HEK293 (cell line): ENCODE data around the gene RASA3.

ENCODE experiments used
- CTCF ChIA-PET: fragments of 350-600 bp; formaldehyde crosslinking; extraction: SDS; loops from one replicate; lab custom pipeline; 2021; ENCODE audit warnings: antibody characterized with exemption; lab: Yijun Ruan, JAX
- POLR2A ChIA-PET: fragments of 300-600 bp; formaldehyde crosslinking; extraction: SDS; loops from one replicate; lab custom pipeline; 2020; ENCODE audit warnings: antibody characterized with exemption, inconsistent platforms; lab: Yijun Ruan, JAX
- H3K27ac ChIP-seq: fragments of 200-500 bp; sonication (Bioruptor generic); 2 replicates; pipeline ENCODE4 v1.5.1; 2014; ENCODE audit warnings: low read depth, low read length, control low read depth, inconsistent platforms; ENCODE audit errors: extremely low read depth
- H3K36me3 ChIP-seq, 2 experiments: fragments of 200-500 bp in 1 of 2; sonication (Bioruptor generic) in 1 of 2; 1 replicate in 1 of 2; 2 replicates in 1 of 2; pipeline ENCODE4 v1.5.1; 2014 to 2017; ENCODE audit warnings: inconsistent platforms in 2 of 2, low read length in 2 of 2; ENCODE audit not compliant: control insufficient read depth in 2 of 2, insufficient read depth in 1 of 2
- H3K4me1 ChIP-seq: fragments of 200-500 bp; sonication (Bioruptor generic); 2 replicates; pipeline ENCODE4 v1.5.1; 2014; ENCODE audit warnings: mild to moderate bottlenecking, low read length, inconsistent platforms; ENCODE audit not compliant: control insufficient read depth, insufficient read depth
- H3K4me3 ChIP-seq: 2 replicates; pipeline ENCODE4 v1.5.1; 2011; ENCODE audit warnings: low read depth, mild to moderate bottlenecking, control low read depth, low read length, moderate library complexity
- H3K9me3 ChIP-seq: fragments of 200-500 bp; sonication (Bioruptor generic); 2 replicates; pipeline ENCODE4 v1.5.1; 2014; ENCODE audit warnings: low read depth, low read length, inconsistent platforms; ENCODE audit not compliant: control insufficient read depth, insufficient read depth
- GLI2 ChIP-seq: fragments of 450-650 bp; formaldehyde crosslinking; IDR thresholded peaks from 2 replicates; pipeline ENCODE4; 2017; ENCODE audit warnings: missing biosample characterization, missing genetic modification characterization, low read depth, borderline replicate concordance
- HOXA7 ChIP-seq: sonication (generic); formaldehyde crosslinking; IDR thresholded peaks from 2 replicates; pipeline ENCODE4 v1.8.1; 2022; ENCODE audit warnings: missing genetic modification reagents, borderline replicate concordance
- KLF9 ChIP-seq: fragments of 450-650 bp; formaldehyde crosslinking; IDR thresholded peaks from 2 replicates; pipeline ENCODE4 v1.5.1; 2016; ENCODE audit warnings: missing biosample characterization, missing genetic modification characterization, low read depth
- OVOL3 ChIP-seq: fragments of 450-650 bp; formaldehyde crosslinking; IDR thresholded peaks from 2 replicates; pipeline ENCODE4 v1.5.1; 2016; ENCODE audit warnings: missing biosample characterization, missing genetic modification characterization
- PRDM1 ChIP-seq: fragments of 450-650 bp; formaldehyde crosslinking; IDR thresholded peaks from 2 replicates; pipeline ENCODE4; 2016; ENCODE audit warnings: missing biosample characterization, missing genetic modification characterization
- SCRT1 ChIP-seq: fragments of 450-650 bp; formaldehyde crosslinking; IDR thresholded peaks from 2 replicates; pipeline ENCODE4 v1.5.1; 2016; ENCODE audit warnings: missing biosample characterization, missing genetic modification characterization, borderline replicate concordance
- TCF7L2 ChIP-seq: IDR thresholded peaks from 2 replicates; pipeline ENCODE4 v1.6.1; 2011; ENCODE audit warnings: low read depth, mild to moderate bottlenecking, inconsistent platforms, low read length, moderate library complexity, borderline replicate concordance
- TRIM28 ChIP-seq: IDR thresholded peaks from 2 replicates; pipeline ENCODE4 v1.6.1; 2011; ENCODE audit warnings: low read length, control low read depth, borderline replicate concordance
- ZNF132 ChIP-seq: fragments of 450-650 bp; formaldehyde crosslinking; IDR thresholded peaks from 2 replicates; pipeline ENCODE4 v1.5.1; 2017; ENCODE audit warnings: missing biosample characterization, missing genetic modification characterization, borderline replicate concordance
- ZNF133 ChIP-seq: fragments of 450-650 bp; formaldehyde crosslinking; IDR thresholded peaks from 2 replicates; pipeline ENCODE4 v1.5.1; 2016; ENCODE audit warnings: missing biosample characterization, missing genetic modification characterization
- ZNF157 ChIP-seq: fragments of 450-650 bp; formaldehyde crosslinking; IDR thresholded peaks from 2 replicates; pipeline ENCODE4 v1.5.1; 2016; ENCODE audit warnings: missing biosample characterization, missing genetic modification characterization
- ZNF214 ChIP-seq: fragments of 450-650 bp; formaldehyde crosslinking; IDR thresholded peaks from 2 replicates; pipeline ENCODE4 v1.5.1; 2017; ENCODE audit warnings: missing biosample characterization, mild to moderate bottlenecking, missing genetic modification characterization, borderline replicate concordance
- ZNF501 ChIP-seq: fragments of 450-650 bp; formaldehyde crosslinking; IDR thresholded peaks from 2 replicates; pipeline ENCODE4 v1.5.1; 2016; ENCODE audit warnings: missing biosample characterization, missing genetic modification characterization
- ZNF555 ChIP-seq: fragments of 450-650 bp; formaldehyde crosslinking; conservative IDR thresholded peaks from 2 replicates; pipeline ENCODE4 v1.5.1; 2017; ENCODE audit warnings: missing biosample characterization, mild to moderate bottlenecking, missing genetic modification characterization, inconsistent platforms
- ZNF560 ChIP-seq: fragments of 450-650 bp; formaldehyde crosslinking; IDR thresholded peaks from 2 replicates; pipeline ENCODE4 v1.5.1; 2017; ENCODE audit warnings: missing biosample characterization, missing genetic modification characterization, borderline replicate concordance
- ZNF664 ChIP-seq: fragments of 450-650 bp; formaldehyde crosslinking; IDR thresholded peaks from 2 replicates; pipeline ENCODE4 v1.5.1; 2016; ENCODE audit warnings: missing biosample characterization, missing genetic modification characterization
- ZNF76 ChIP-seq: fragments of 450-650 bp; formaldehyde crosslinking; IDR thresholded peaks from 2 replicates; pipeline ENCODE4; 2016; ENCODE audit warnings: low read depth, missing biosample characterization, missing genetic modification characterization, borderline replicate concordance
- ZNF791 ChIP-seq: fragments of 450-650 bp; formaldehyde crosslinking; IDR thresholded peaks from 2 replicates; pipeline ENCODE4 v1.5.1; 2016; ENCODE audit warnings: missing biosample characterization, missing genetic modification characterization
- ZNF843 ChIP-seq: fragments of 450-650 bp; formaldehyde crosslinking; IDR thresholded peaks from 2 replicates; pipeline ENCODE4 v1.5.1; 2016; ENCODE audit warnings: missing biosample characterization, missing genetic modification characterization
- TF ChIP-seq, protein P1 (sequence below): fragments of 450-650 bp; formaldehyde crosslinking; conservative IDR thresholded peaks from 2 replicates; pipeline ENCODE4 v1.5.1; 2016; ENCODE audit warnings: low read depth, missing biosample characterization, missing genetic modification characterization
- TF ChIP-seq, protein P2 (sequence below): fragments of 450-650 bp; IDR thresholded peaks from 2 replicates; pipeline ENCODE4 v1.5.1; 2018; ENCODE audit warnings: missing biosample characterization, mild to moderate bottlenecking, missing genetic modification characterization
- TF ChIP-seq, protein P3 (sequence below): fragments of 450-650 bp; formaldehyde crosslinking; IDR thresholded peaks from 2 replicates; pipeline ENCODE4 v1.5.1; 2016; ENCODE audit warnings: missing biosample characterization, missing genetic modification characterization
- TF ChIP-seq, protein P4 (sequence below): fragments of 450-650 bp; formaldehyde crosslinking; IDR thresholded peaks from 2 replicates; pipeline ENCODE4 v1.5.1; 2016; ENCODE audit warnings: missing biosample characterization, missing genetic modification characterization
- TF ChIP-seq, protein P5 (sequence below): fragments of 450-650 bp; formaldehyde crosslinking; IDR thresholded peaks from 2 replicates; pipeline ENCODE4 v1.5.1; 2016; ENCODE audit warnings: missing biosample characterization, missing genetic modification characterization

Gene RASA3

DNA sequence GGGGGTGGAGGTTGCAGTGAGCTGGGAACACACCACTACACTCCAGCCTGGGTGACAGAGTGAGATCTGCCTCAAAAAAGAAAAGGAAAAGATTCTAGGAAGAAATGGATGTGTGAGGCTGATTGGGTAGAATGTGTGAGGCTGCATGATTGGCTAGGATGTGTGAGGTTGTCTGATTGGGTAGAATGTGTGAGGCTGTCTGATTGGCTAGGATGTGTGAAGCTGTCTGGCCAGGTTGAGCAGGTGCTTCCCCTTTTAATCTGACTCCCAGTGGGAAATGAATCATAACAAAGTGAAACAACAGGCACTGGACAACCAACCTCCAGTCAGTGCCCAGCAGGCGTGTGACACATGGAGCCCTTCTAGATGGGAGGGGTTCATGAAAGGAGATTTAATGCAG is 173.2 kb downstream of the RASA3 start:
- TF ChIP-seq ZNF664 (tag by site-specific recombination), result no peak
- TF ChIP-seq ZNF555 (tag by site-specific recombination), result no peak
- no peak for TF ChIP-seq ZNF133 (tag by site-specific recombination)
- TF ChIP-seq, protein P1, sequence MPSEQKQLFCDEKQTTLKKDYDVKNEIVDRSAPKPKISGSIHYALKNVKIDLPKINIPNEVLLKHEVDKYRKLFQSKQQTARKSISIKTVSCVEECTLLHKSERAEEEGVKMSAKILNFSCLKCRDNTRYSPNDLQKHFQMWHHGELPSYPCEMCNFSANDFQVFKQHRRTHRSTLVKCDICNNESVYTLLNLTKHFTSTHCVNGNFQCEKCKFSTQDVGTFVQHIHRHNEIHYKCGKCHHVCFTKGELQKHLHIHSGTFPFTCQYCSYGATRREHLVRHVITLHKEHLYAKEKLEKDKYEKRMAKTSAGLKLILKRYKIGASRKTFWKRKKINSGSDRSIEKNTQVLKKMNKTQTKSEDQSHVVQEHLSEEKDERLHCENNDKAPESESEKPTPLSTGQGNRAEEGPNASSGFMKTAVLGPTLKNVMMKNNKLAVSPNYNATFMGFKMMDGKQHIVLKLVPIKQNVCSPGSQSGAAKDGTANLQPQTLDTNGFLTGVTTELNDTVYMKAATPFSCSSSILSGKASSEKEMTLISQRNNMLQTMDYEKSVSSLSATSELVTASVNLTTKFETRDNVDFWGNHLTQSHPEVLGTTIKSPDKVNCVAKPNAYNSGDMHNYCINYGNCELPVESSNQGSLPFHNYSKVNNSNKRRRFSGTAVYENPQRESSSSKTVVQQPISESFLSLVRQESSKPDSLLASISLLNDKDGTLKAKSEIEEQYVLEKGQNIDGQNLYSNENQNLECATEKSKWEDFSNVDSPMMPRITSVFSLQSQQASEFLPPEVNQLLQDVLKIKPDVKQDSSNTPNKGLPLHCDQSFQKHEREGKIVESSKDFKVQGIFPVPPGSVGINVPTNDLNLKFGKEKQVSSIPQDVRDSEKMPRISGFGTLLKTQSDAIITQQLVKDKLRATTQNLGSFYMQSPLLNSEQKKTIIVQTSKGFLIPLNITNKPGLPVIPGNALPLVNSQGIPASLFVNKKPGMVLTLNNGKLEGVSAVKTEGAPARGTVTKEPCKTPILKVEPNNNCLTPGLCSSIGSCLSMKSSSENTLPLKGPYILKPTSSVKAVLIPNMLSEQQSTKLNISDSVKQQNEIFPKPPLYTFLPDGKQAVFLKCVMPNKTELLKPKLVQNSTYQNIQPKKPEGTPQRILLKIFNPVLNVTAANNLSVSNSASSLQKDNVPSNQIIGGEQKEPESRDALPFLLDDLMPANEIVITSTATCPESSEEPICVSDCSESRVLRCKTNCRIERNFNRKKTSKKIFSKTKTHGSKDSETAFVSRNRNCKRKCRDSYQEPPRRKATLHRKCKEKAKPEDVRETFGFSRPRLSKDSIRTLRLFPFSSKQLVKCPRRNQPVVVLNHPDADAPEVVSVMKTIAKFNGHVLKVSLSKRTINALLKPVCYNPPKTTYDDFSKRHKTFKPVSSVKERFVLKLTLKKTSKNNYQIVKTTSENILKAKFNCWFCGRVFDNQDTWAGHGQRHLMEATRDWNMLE (tag by site-specific recombination), result no peak
- no peak for TF ChIP-seq ZNF560 (tag by site-specific recombination)
- no peak for TF ChIP-seq ZNF791
- no peak for TF ChIP-seq SCRT1
- no peak for TF ChIP-seq HOXA7 (CRISPR knock-in tag)
- TF ChIP-seq PRDM1 (tag by site-specific recombination), result no peak
- no peak for TF ChIP-seq ZNF214
- TF ChIP-seq ZNF157 (tag by site-specific recombination), result no peak
- no peak for TF ChIP-seq OVOL3 (tag by site-specific recombination)
- TF ChIP-seq ZNF132 (tag by site-specific recombination), result no peak
- no peak for TF ChIP-seq ZNF501
- TF ChIP-seq, protein P2, sequence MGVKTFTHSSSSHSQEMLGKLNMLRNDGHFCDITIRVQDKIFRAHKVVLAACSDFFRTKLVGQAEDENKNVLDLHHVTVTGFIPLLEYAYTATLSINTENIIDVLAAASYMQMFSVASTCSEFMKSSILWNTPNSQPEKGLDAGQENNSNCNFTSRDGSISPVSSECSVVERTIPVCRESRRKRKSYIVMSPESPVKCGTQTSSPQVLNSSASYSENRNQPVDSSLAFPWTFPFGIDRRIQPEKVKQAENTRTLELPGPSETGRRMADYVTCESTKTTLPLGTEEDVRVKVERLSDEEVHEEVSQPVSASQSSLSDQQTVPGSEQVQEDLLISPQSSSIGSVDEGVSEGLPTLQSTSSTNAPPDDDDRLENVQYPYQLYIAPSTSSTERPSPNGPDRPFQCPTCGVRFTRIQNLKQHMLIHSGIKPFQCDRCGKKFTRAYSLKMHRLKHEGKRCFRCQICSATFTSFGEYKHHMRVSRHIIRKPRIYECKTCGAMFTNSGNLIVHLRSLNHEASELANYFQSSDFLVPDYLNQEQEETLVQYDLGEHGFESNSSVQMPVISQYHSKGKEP (tag by site-specific recombination), result no peak
- no peak for TF ChIP-seq ZNF843 (tag by site-specific recombination)
- no peak for TF ChIP-seq ZNF76 (tag by site-specific recombination)
- ChIA-PET CTCF (interaction anchor here (0.6 kb wide), 1 partner anchor 57 kb away, joined by 3 read pairs; no protein-coding TSS in a partner anchor), POLR2A (no interaction called here)
- Histone ChIP-seq H3K36me3 (no peaks in the 10 kb centered on the region), H3K4me1 (no peaks in the 10 kb centered on the region), H3K4me3 (no peak overlapping the region), H3K9me3 (no peaks in the 10 kb centered on the region), H3K27ac (no peak overlapping the region)

DNA sequence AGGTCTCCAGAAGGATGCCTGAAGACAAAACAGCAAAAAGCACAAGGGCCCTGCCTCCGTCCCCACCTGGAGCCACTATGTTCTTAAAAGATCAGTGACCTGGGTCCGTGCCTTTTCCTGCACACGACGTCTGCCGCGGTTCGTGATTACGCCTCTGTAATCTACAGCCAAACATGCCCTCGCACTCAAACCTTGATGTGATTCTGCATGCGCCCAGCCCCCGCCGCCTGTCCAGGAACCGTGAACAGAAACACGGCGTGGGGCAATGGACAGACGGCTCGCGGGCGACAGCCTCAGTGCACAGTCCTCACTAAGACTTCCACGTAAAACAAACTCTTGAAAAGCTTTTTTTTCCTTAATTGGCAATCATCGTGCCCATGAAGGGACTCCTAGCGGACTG is 174.1 kb downstream of the RASA3 start:
- no peaks in the 10 kb centered on the region for H3K9me3 ChIP-seq
- ChIA-PET POLR2A (no interaction called here), CTCF (no interaction called here)
- no peak overlapping the region for H3K4me3 ChIP-seq
- H3K27ac ChIP-seq, result no peak overlapping the region
- no peaks in the 10 kb centered on the region for H3K36me3 ChIP-seq
- no peaks in the 10 kb centered on the region for H3K4me1 ChIP-seq
- no peak for TF ChIP-seq GLI2 (tag by site-specific recombination)
- no peak for TF ChIP-seq KLF9 (tag by site-specific recombination)
- TF ChIP-seq TRIM28, result no peak
- TF ChIP-seq ZNF843 (tag by site-specific recombination), result no peak
- TF ChIP-seq, protein P3, sequence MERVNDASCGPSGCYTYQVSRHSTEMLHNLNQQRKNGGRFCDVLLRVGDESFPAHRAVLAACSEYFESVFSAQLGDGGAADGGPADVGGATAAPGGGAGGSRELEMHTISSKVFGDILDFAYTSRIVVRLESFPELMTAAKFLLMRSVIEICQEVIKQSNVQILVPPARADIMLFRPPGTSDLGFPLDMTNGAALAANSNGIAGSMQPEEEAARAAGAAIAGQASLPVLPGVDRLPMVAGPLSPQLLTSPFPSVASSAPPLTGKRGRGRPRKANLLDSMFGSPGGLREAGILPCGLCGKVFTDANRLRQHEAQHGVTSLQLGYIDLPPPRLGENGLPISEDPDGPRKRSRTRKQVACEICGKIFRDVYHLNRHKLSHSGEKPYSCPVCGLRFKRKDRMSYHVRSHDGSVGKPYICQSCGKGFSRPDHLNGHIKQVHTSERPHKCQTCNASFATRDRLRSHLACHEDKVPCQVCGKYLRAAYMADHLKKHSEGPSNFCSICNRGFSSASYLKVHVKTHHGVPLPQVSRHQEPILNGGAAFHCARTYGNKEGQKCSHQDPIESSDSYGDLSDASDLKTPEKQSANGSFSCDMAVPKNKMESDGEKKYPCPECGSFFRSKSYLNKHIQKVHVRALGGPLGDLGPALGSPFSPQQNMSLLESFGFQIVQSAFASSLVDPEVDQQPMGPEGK (tag by site-specific recombination), result no peak
- TF ChIP-seq, protein P4, sequence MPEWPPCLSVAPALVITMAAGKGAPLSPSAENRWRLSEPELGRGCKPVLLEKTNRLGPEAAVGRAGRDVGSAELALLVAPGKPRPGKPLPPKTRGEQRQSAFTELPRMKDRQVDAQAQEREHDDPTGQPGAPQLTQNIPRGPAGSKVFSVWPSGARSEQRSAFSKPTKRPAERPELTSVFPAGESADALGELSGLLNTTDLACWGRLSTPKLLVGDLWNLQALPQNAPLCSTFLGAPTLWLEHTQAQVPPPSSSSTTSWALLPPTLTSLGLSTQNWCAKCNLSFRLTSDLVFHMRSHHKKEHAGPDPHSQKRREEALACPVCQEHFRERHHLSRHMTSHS (tag by site-specific recombination), result no peak
- TF ChIP-seq TCF7L2, result no peak
- TF ChIP-seq, protein P5, sequence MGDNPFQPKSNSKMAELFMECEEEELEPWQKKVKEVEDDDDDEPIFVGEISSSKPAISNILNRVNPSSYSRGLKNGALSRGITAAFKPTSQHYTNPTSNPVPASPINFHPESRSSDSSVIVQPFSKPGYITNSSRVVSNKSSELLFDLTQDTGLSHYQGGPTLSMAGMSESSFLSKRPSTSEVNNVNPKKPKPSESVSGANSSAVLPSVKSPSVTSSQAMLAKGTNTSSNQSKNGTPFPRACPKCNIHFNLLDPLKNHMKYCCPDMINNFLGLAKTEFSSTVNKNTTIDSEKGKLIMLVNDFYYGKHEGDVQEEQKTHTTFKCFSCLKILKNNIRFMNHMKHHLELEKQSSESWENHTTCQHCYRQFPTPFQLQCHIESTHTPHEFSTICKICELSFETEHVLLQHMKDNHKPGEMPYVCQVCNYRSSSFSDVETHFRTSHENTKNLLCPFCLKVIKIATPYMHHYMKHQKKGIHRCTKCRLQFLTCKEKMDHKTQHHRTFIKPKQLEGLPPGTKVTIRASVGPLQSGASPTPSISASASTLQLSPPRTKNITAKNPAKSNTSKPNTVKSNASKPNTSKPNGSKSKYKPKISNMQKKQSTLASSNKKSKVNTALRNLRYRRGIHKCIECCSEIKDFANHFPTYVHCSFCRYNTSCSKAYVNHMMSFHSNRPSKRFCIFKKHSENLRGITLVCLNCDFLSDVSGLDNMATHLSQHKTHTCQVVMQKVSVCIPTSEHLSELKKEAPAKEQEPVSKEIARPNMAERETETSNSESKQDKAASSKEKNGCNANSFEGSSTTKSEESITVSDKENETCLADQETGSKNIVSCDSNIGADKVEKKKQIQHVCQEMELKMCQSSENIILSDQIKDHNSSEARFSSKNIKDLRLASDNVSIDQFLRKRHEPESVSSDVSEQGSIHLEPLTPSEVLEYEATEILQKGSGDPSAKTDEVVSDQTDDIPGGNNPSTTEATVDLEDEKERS (tag by site-specific recombination), result no peak
